Trophoblast cell (in vitro differentiated cells and primary cell): ENCODE results near the gene MOV10L1.

Experiments
- DNase-seq, 2 donors: peaks; one replicate each; pipeline ENCODE4 v3.0.0-alpha.2; 2016
- H2AFZ ChIP-seq: 2 replicates; pipeline ENCODE4 v1.6.1; 2013; ENCODE audit warnings: low read length, moderate library complexity, mild to moderate bottlenecking; ENCODE audit not compliant: insufficient read depth, poor library complexity
- H2AK5ac ChIP-seq: 2 replicates; pipeline ENCODE4 v1.6.1; 2013; ENCODE audit warnings: mild to moderate bottlenecking, low read length
- H2BK120ac ChIP-seq: 2 replicates; pipeline ENCODE4 v1.6.1; 2013; ENCODE audit warnings: low read length, mild to moderate bottlenecking, moderate library complexity; ENCODE audit not compliant: insufficient read depth, poor library complexity
- H2BK12ac ChIP-seq: 2 replicates; pipeline ENCODE4 v1.6.1; 2013; ENCODE audit warnings: mild to moderate bottlenecking, low read length, moderate library complexity
- H2BK5ac ChIP-seq: 2 replicates; pipeline ENCODE4 v1.6.1; 2013; ENCODE audit warnings: low read length, low read depth, moderate library complexity, mild to moderate bottlenecking; ENCODE audit not compliant: poor library complexity
- H3K14ac ChIP-seq: 2 replicates; pipeline ENCODE4 v1.6.1; 2013; ENCODE audit warnings: mild to moderate bottlenecking, low read length
- H3K18ac ChIP-seq: 2 replicates; pipeline ENCODE4 v1.6.1; 2013; ENCODE audit warnings: mild to moderate bottlenecking, low read length
- H3K23ac ChIP-seq: 2 replicates; pipeline ENCODE4 v1.6.1; 2013; ENCODE audit warnings: low read length
- H3K27ac ChIP-seq: 2 replicates; pipeline ENCODE4 v1.5.1; 2013; ENCODE audit warnings: low read depth, mild to moderate bottlenecking, inconsistent platforms, low read length, moderate library complexity
- H3K27me3 ChIP-seq: 2 replicates; pipeline ENCODE4 v1.6.1; 2013; ENCODE audit warnings: inconsistent platforms, mild to moderate bottlenecking, low read length, moderate library complexity; ENCODE audit not compliant: insufficient read depth
- H3K36me3 ChIP-seq, 2 experiments: 1 replicate in 1 of 2; 2 replicates in 1 of 2; pipeline ENCODE4 v1.6.1; 2013; ENCODE audit warnings: low read length in 2 of 2, mild to moderate bottlenecking in 2 of 2, moderate library complexity in 1 of 2; ENCODE audit not compliant: insufficient read depth in 2 of 2, control insufficient read depth in 1 of 2
- H3K4ac ChIP-seq: 2 replicates; pipeline ENCODE4 v1.6.1; 2013; ENCODE audit warnings: low read depth, mild to moderate bottlenecking, low read length, moderate library complexity
- H3K4me1 ChIP-seq, 2 experiments: 1 replicate in 1 of 2; 2 replicates in 1 of 2; pipeline ENCODE4 v1.6.1; 2013; ENCODE audit warnings: low read length in 2 of 2, mild to moderate bottlenecking in 2 of 2, moderate library complexity in 1 of 2; ENCODE audit not compliant: insufficient read depth in 2 of 2, control insufficient read depth in 1 of 2
- H3K4me2 ChIP-seq: 2 replicates; pipeline ENCODE4 v1.6.1; 2013; ENCODE audit warnings: inconsistent platforms, mild to moderate bottlenecking, low read length, moderate library complexity
- H3K4me3 ChIP-seq: 2 replicates; pipeline ENCODE4 v1.5.1; 2013; ENCODE audit warnings: mild to moderate bottlenecking, low read depth, low read length, inconsistent platforms
- H3K79me1 ChIP-seq: one replicate; pipeline ENCODE4 v1.6.1; 2013; ENCODE audit warnings: low read length
- H3K79me2 ChIP-seq: 2 replicates; pipeline ENCODE4 v1.6.1; 2013; ENCODE audit warnings: low read length, mild to moderate bottlenecking; ENCODE audit not compliant: control insufficient read depth, insufficient read depth, poor library complexity
- H3K9ac ChIP-seq: 2 replicates; pipeline ENCODE4 v1.6.1; 2013; ENCODE audit warnings: mild to moderate bottlenecking, low read length
- H3K9me3 ChIP-seq: 2 replicates; pipeline ENCODE4 v1.6.1; 2013; ENCODE audit warnings: low read depth, mild to moderate bottlenecking, control low read depth, inconsistent platforms, low read length; ENCODE audit not compliant: insufficient read depth
- H4K12ac ChIP-seq: 2 replicates; pipeline ENCODE4 v1.6.1; 2013; ENCODE audit warnings: low read depth, mild to moderate bottlenecking, low read length, moderate library complexity
- H4K8ac ChIP-seq: 2 replicates; pipeline ENCODE4 v1.6.1; 2013; ENCODE audit warnings: low read depth, mild to moderate bottlenecking, low read length, moderate library complexity
- H4K91ac ChIP-seq: one replicate; pipeline ENCODE4 v1.6.1; 2013; ENCODE audit warnings: low read depth, mild to moderate bottlenecking, low read length, moderate library complexity
- WGBS: extraction: QIAGEN DNeasy Blood & Tissue Kit; methylation state at CpG from one replicate; pipeline ENCODE4 v1.1.7; 2013; ENCODE audit warnings: missing lambda C conversion rate; ENCODE audit not compliant: insufficient read length, insufficient coverage; ENCODE audit errors: extremely low coverage; 5-methylcytosine and 5-hydroxymethylcytosine counted together

MOV10L1 gene

DNA sequence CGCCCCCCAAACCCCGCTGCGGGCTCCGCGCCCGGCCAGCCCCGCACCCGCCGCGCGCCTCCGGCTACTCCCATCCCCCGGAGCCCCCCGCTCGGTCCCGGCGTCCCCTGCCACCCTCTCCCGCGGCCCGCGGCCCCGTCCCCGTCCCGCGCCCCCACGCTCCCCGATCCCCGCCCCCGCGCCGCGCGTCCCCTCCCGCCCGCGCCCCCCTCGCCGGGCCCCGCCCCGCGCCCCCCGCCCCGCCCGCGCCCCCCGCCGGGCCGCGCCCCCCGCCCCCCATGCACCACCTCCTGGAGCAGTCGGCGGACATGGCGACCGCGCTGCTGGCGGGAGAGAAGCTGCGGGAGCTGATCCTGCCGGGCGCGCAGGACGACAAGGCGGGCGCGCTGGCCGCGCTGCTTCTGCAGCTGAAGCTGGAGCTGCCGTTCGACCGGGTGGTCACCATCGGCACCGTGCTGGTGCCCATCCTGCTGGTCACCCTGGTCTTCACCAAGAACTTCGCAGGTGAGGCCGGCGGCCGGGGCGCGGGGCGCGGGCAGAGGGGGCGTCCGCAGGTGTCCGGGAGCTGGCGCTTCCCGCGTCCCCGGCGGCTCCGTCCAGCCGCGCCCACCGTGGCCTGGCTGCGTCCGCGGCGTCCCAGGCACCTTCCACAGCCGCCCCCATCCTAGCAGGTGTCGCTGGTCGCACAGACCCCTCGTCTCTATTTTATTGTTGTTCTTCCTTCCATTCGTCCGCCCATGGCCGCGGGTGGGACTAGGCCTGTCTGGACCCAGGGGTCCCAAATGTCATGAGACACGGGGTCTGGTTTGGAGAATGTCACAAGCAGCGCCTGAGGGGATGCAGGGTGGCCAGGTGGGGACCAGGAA is 80.9 kb downstream of the MOV10L1 start, which contains the start of gene PANX2:
TSS of gene PANX2 (plus strand) at position 279 of the 866 bp plus-strand sequence. CDS start at position 279, 0 bp downstream.
- Histone ChIP-seq H4K12ac (peak within 1 kb of the TSS; percentile 74), H2AK5ac (peak within 1 kb of the TSS; percentile 13), H3K27me3 (peaks cover 17% of the 10 kb centered on the region), H2BK12ac (no peak within 1 kb of the TSS), H3K23ac (no peak within 1 kb of the TSS), H3K9me3 (peaks cover 12% of the 10 kb centered on the region), H3K14ac (peak within 1 kb of the TSS; percentile 73), H3K9ac (no peak within 1 kb of the TSS), H2AFZ (peak within 1 kb of the TSS; percentile 71), H3K4me2 (peak within 1 kb of the TSS; percentile 94), H3K79me1 (peaks cover 2% of the 10 kb centered on the region), H4K91ac (peak within 1 kb of the TSS; percentile 86), H3K4me1 (peaks cover 0 to under 1% of the 10 kb centered on the region in 2 experiments), H2BK5ac (peak within 1 kb of the TSS; percentile 54), H3K79me2 (no peaks in the 10 kb centered on the region), H3K4me3 (peak within 1 kb of the TSS; percentile 65), H3K36me3 (no peaks in the 10 kb centered on the region), H3K18ac (peak within 1 kb of the TSS; percentile 77), H3K27ac (no peak within 1 kb of the TSS), H3K4ac (no peak within 1 kb of the TSS), H4K8ac (peak within 1 kb of the TSS; percentile 86), H2BK120ac (peak within 1 kb of the TSS; percentile 79)
- no CpG with 5 or more reads among the region's 105 CpGs for WGBS
- peak in 1 of 2 donors; percentile 20 for DNase-seq

DNA sequence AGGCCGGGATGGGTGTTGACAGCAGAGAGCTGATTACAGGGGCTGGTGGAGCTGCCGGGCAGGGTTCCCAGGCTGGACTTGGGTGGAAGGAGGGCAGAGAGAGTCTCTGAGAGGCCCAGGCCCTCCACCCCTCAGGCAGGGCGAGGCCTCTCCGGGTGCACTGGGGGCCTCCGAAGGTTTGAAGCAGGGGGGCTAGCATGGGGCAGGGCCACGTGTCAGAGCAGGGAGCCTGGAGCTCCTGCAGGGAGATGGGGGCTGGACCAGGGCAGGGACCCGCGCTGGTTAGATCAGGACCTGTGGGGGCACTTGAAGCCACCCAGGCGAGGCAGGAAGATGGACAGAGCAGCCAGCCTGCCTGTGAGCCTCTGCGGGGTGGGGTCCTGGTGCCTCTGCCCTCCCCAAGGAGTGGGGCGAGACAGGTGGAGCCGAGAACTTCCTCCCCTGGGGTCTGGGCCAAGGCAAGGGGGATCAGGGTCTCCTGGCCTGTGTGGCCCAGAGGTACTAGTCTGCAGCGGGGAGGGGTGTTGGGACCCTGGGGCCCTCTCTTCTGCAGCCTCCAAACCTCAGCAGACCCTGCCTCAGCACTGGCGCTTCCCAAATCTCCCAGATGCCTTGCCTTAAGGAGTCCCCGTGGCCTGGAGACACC is 81.6 kb downstream of the MOV10L1 start:
- Histone ChIP-seq H2BK12ac (no peak overlapping the region), H4K12ac (no peak overlapping the region), H3K9ac (no peak overlapping the region), H3K14ac (no peak overlapping the region), H3K23ac (no peak overlapping the region), H3K4ac (no peak overlapping the region), H2AK5ac (peak overlapping the region; percentile 13), H3K79me2 (no peaks in the 10 kb centered on the region), H3K4me2 (no peak overlapping the region), H3K4me3 (no peak overlapping the region), H3K27me3 (peaks cover 17% of the 10 kb centered on the region), H3K27ac (no peak overlapping the region), H3K18ac (no peak overlapping the region), H3K79me1 (peaks cover 2% of the 10 kb centered on the region), H4K8ac (no peak overlapping the region), H3K9me3 (peaks cover 8% of the 10 kb centered on the region), H2BK5ac (no peak overlapping the region), H3K36me3 (no peaks in the 10 kb centered on the region), H3K4me1 (peaks cover 0 to 2% of the 10 kb centered on the region in 2 experiments), H4K91ac (no peak overlapping the region), H2BK120ac (no peak overlapping the region), H2AFZ (no peak overlapping the region)
- no CpG with 5 or more reads among the region's 15 CpGs for WGBS
- DNase-seq: no peak

DNA sequence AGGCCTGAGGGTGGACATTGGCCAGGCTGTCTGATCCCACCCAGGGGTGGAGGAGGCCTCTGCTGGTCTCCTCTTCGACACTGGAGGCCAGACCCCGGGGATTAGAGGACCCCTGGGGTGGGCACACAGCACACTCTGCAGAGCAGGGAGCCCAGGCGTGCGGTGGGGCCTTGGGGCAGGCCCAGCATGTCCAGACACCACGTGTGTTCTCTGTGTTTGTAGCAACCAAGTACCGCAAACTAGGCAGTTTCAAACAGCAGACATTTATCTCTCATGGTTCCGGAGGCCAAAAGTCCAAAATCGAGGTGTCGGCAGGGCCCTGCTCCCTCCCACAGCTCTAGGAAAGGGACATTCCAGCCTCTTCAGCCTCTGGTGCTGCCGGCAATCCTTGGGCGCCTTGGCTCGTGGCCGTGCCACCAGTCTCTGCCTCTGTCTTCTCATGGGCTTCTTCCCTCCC is 82.2 kb downstream of the MOV10L1 start:
- Histone ChIP-seq H3K4ac (no peak overlapping the region), H3K9ac (no peak overlapping the region), H3K23ac (no peak overlapping the region), H2BK5ac (no peak overlapping the region), H2BK12ac (no peak overlapping the region), H3K79me2 (no peaks in the 10 kb centered on the region), H3K18ac (no peak overlapping the region), H3K4me2 (no peak overlapping the region), H3K4me1 (peaks cover 0 to 2% of the 10 kb centered on the region in 2 experiments), H3K36me3 (no peaks in the 10 kb centered on the region), H3K27me3 (peaks cover 17% of the 10 kb centered on the region), H2AK5ac (no peak overlapping the region), H2AFZ (no peak overlapping the region), H3K27ac (no peak overlapping the region), H3K14ac (no peak overlapping the region), H3K4me3 (no peak overlapping the region), H4K8ac (no peak overlapping the region), H2BK120ac (no peak overlapping the region), H3K9me3 (peaks cover 6% of the 10 kb centered on the region), H4K12ac (no peak overlapping the region), H3K79me1 (peaks cover 2% of the 10 kb centered on the region), H4K91ac (no peak overlapping the region)
- no CpG with 5 or more reads among the region's 13 CpGs for WGBS
- DNase-seq: no peak

DNA sequence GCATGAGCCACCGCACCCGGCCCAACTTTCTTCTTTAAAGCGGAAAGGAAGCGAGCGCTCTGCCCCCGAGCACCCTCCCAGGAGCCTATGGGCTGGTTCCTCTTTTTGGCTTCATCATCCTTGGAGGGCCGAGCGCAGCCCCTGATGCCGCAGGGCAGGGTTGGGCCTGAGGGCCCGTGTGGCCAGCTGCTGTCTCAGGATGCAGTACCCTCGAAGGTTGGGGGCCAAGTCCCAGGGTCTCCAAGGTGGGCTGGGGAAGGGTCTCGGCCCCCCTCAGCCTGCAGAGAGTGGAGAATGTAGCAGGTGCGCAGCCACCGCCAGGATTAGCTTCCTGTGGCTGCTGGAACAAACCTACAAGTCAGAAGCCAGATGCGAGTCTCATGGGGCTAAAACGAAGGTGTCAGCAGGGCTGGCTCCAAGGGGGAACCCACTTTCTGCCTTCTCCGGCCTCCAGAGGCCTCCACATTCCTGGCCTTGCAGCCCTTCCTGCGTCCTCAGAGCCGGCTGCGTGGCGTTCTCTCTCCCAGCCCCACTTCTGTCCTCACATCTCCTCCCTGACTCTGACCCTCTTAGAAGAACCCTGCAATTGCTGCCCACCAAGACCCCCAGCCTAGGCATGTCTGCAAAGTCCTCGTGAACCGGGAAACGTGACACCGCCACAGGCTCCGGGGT is 83.6 kb downstream of the MOV10L1 start:
- peaks cover 0 to 5% of the 10 kb centered on the region in 2 experiments for H3K4me1 ChIP-seq
- H4K8ac ChIP-seq: no peak overlapping the region
- H4K91ac ChIP-seq: no peak overlapping the region
- no peak overlapping the region for H2BK120ac ChIP-seq
- no peak for DNase-seq
- H3K79me2 ChIP-seq: no peaks in the 10 kb centered on the region
- H3K23ac ChIP-seq: no peak overlapping the region
- H3K36me3 ChIP-seq: no peaks in the 10 kb centered on the region
- no peak overlapping the region for H2BK12ac ChIP-seq
- no peak overlapping the region for H3K4ac ChIP-seq
- H3K9me3 ChIP-seq: peaks cover 11% of the 10 kb centered on the region
- no peak overlapping the region for H3K14ac ChIP-seq
- no peak overlapping the region for H3K27ac ChIP-seq
- H3K4me2 ChIP-seq: no peak overlapping the region
- WGBS: no CpG with 5 or more reads among the region's 26 CpGs
- no peak overlapping the region for H4K12ac ChIP-seq
- H3K9ac ChIP-seq: no peak overlapping the region
- peaks cover 17% of the 10 kb centered on the region for H3K27me3 ChIP-seq
- H2AFZ ChIP-seq: no peak overlapping the region
- no peak overlapping the region for H3K18ac ChIP-seq
- no peak overlapping the region for H2BK5ac ChIP-seq
- H2AK5ac ChIP-seq: no peak overlapping the region
- H3K79me1 ChIP-seq: peaks cover 2% of the 10 kb centered on the region
- no peak overlapping the region for H3K4me3 ChIP-seq
